K562 (cell line): ENCODE results near the gene LY6G6D. TPM values are rescaled to one million over a fixed set of nuclear protein-coding genes. Genes with fewer than 3 reads are reported as not detected.

Experiments
- AFF4 ChIP-seq: sonication (generic); formaldehyde crosslinking; IDR thresholded peaks from 2 replicates; pipeline ENCODE4 v1.8.0; 2023; ENCODE audit warnings: mild to moderate bottlenecking, missing genetic modification reagents
- ASH1L ChIP-seq: fragments of 450-650 bp; IDR thresholded peaks from 2 replicates; pipeline ENCODE4 v1.6.1; 2018; ENCODE audit warnings: borderline replicate concordance, mild to moderate bottlenecking, low read depth; ENCODE audit not compliant: partially characterized antibody
- BACH1 ChIP-seq: fragments of 200-800 bp; sonication (Bioruptor generic); IDR thresholded peaks from 2 replicates; pipeline ENCODE4 v1.6.1; 2016; ENCODE audit warnings: missing genetic modification characterization, missing compliant biosample characterization
- MAFG ChIP-seq: fragments of 450-650 bp; conservative IDR thresholded peaks from 2 replicates; pipeline ENCODE4 v1.6.1; 2016; ENCODE audit warnings: missing genetic modification characterization, missing compliant biosample characterization
- MLX ChIP-seq, 2 experiments: fragments of 450-650 bp in 1 of 2; sonication (generic) in 1 of 2; formaldehyde crosslinking; conservative IDR thresholded peaks; 2 replicates each; pipeline versions ENCODE4 v1.4.0 to v1.8.1; 2020 to 2022; ENCODE audit warnings: mild to moderate bottlenecking in 1 of 2, missing genetic modification reagents in 1 of 2
- NFXL1 ChIP-seq: fragments of 450-650 bp; formaldehyde crosslinking; IDR thresholded peaks from 2 replicates; pipeline ENCODE4 v1.4.0; 2021; ENCODE audit warnings: mild to moderate bottlenecking
- NR0B1 ChIP-seq: fragments of 450-650 bp; IDR thresholded peaks from one replicate; pipeline ENCODE4 v1.6.1; 2018; ENCODE audit warnings: mild to moderate bottlenecking, moderate library complexity; ENCODE audit not compliant: partially characterized antibody
- TAF15 ChIP-seq: fragments of 200-400 bp; formaldehyde crosslinking; IDR thresholded peaks from 2 replicates; pipeline ENCODE4 v1.6.1; 2017; ENCODE audit warnings: mild to moderate bottlenecking, low read depth, low read length, moderate library complexity
- TCF7 ChIP-seq: sonication (generic); IDR thresholded peaks from 2 replicates; pipeline ENCODE4 v1.6.1; 2016; ENCODE audit warnings: antibody characterized with exemption, borderline replicate concordance
- ZNF165 ChIP-seq: fragments of 250-450 bp; sonication (Bioruptor Pico); IDR thresholded peaks from 2 replicates; pipeline ENCODE4 v1.4.0; 2020; ENCODE audit warnings: borderline replicate concordance
- ZNF253 ChIP-seq: fragments of 250-450 bp; sonication (Bioruptor Pico); conservative IDR thresholded peaks from 2 replicates; pipeline ENCODE4 v1.6.1; 2021; ENCODE audit warnings: mild to moderate bottlenecking
- ZNF444 ChIP-seq: fragments of 250-450 bp; sonication (Bioruptor Pico); IDR thresholded peaks from 2 replicates; pipeline ENCODE4 v1.4.0; 2020; ENCODE audit warnings: mild to moderate bottlenecking, moderate library complexity
- polyA plus RNA-seq, 8 experiments: library from polyadenylated mRNA; depleted of rRNA in 4 of 8; stranded (reverse) in 5 of 8; unstranded in 3 of 8; fragments of >200 nt; fragmentation: Nextera tagmentation in 2 of 8; fragmentation: Illumina TruSeq in 1 of 8; extraction: Ambion mirVana in 2 of 8; extraction: Trizol in 1 of 8; gene quantifications; 2 replicates each; pipeline versions ENCODE4 v1.2.1 to v1.2.3, GENCODE V29; 2011 to 2014; ENCODE audit warnings: inconsistent platforms in 1 of 8, missing spikeins in 1 of 8
- total RNA-seq, 7 experiments: library from RNA; depleted of rRNA in 6 of 7; stranded (reverse); fragments of >200 nt in 6 of 7; fragmentation: Illumina TruSeq in 2 of 7; extraction: Trizol in 2 of 7; gene quantifications; 2 replicates each; pipeline versions ENCODE4 v1.2.1 to v1.2.3, GENCODE V29; 2011 to 2021; ENCODE audit warnings: low replicate concordance in 1 of 7
- TF ChIP-seq, protein P1 (sequence below), 2 experiments: fragments of 450-650 bp in 1 of 2; IDR thresholded peaks; 2 replicates each; pipeline ENCODE4 v1.6.1; 2011 to 2017; ENCODE audit warnings: low read depth in 2 of 2, antibody characterized with exemption in 1 of 2, borderline replicate concordance in 1 of 2, low read length in 1 of 2, mild to moderate bottlenecking in 1 of 2, mixed read lengths in 1 of 2; ENCODE audit not compliant: control insufficient read depth in 1 of 2
- TF ChIP-seq, protein P2 (sequence below): fragments of 450-650 bp; IDR thresholded peaks from 2 replicates; pipeline ENCODE4 v1.7.1; 2018; ENCODE audit warnings: mild to moderate bottlenecking, low read depth; ENCODE audit not compliant: partially characterized antibody

LY6G6D gene
- total and polyA plus RNA-seq, 9 of the 15 experiments (the other 6 are each of a cell fraction or from before 2014, with no cell fraction given): 0.30 to 0.38 TPM; not detected in 7

GRCh38 chr6:31676322-31676903 lies 38.7 kb upstream of the LY6G6D start (continued):
- TF ChIP-seq NR0B1 (no peak), ZNF253 (CRISPR knock-in tag) (no peak), ASH1L (no peak), TAF15 (no peak), TCF7 (no peak), AFF4 (CRISPR knock-in tag) (no peak), MAFG (no peak), ZNF165 (CRISPR knock-in tag) (no peak), MLX (CRISPR knock-in tag; conservative IDR thresholded peaks at IDR 0.05) (no peak), NFXL1 (CRISPR knock-in tag) (no peak), ZNF444 (CRISPR knock-in tag) (no peak), BACH1 (tag) (no peak)
- TF ChIP-seq, protein P1, sequence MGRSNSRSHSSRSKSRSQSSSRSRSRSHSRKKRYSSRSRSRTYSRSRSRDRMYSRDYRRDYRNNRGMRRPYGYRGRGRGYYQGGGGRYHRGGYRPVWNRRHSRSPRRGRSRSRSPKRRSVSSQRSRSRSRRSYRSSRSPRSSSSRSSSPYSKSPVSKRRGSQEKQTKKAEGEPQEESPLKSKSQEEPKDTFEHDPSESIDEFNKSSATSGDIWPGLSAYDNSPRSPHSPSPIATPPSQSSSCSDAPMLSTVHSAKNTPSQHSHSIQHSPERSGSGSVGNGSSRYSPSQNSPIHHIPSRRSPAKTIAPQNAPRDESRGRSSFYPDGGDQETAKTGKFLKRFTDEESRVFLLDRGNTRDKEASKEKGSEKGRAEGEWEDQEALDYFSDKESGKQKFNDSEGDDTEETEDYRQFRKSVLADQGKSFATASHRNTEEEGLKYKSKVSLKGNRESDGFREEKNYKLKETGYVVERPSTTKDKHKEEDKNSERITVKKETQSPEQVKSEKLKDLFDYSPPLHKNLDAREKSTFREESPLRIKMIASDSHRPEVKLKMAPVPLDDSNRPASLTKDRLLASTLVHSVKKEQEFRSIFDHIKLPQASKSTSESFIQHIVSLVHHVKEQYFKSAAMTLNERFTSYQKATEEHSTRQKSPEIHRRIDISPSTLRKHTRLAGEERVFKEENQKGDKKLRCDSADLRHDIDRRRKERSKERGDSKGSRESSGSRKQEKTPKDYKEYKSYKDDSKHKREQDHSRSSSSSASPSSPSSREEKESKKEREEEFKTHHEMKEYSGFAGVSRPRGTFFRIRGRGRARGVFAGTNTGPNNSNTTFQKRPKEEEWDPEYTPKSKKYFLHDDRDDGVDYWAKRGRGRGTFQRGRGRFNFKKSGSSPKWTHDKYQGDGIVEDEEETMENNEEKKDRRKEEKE (IDR thresholded peaks at IDR 0.05; ENCODE audit: borderline replicate concordance in 1 of 2, control insufficient read depth in 1 of 2, low read depth in 2 of 2, low read length in 1 of 2): no peak
- TF ChIP-seq, protein P2, sequence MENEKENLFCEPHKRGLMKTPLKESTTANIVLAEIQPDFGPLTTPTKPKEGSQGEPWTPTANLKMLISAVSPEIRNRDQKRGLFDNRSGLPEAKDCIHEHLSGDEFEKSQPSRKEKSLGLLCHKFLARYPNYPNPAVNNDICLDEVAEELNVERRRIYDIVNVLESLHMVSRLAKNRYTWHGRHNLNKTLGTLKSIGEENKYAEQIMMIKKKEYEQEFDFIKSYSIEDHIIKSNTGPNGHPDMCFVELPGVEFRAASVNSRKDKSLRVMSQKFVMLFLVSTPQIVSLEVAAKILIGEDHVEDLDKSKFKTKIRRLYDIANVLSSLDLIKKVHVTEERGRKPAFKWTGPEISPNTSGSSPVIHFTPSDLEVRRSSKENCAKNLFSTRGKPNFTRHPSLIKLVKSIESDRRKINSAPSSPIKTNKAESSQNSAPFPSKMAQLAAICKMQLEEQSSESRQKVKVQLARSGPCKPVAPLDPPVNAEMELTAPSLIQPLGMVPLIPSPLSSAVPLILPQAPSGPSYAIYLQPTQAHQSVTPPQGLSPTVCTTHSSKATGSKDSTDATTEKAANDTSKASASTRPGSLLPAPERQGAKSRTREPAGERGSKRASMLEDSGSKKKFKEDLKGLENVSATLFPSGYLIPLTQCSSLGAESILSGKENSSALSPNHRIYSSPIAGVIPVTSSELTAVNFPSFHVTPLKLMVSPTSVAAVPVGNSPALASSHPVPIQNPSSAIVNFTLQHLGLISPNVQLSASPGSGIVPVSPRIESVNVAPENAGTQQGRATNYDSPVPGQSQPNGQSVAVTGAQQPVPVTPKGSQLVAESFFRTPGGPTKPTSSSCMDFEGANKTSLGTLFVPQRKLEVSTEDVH: peak; percentile 4
